Pancreas (tissue), 10 donors: ENCODE data around the gene SERPINB10. TPM values are rescaled to one million over a fixed set of nuclear protein-coding genes. Genes with fewer than 3 reads are reported as not detected.

Experiments
- ATAC-seq, 4 donors: fragments of 200-7000 bp; cut with Tn5 transposase; one replicate each; pipeline versions ENCODE4 v1.8.0 to v1.9.1; 2020; ENCODE audit warnings: mild to moderate bottlenecking in 4 of 4, moderate library complexity in 4 of 4
- DNase-seq, 6 donors: peaks; one replicate each; pipeline ENCODE4 v3.0.0-alpha.2; 2020
- FAIRE-seq: peaks from 2 replicates; lab custom pipeline; 2012; peaks lifted over from hg19 to GRCh38; lab: Jason Lieb, UNC
- H3K27ac ChIP-seq, 4 donors: fragments of 200-600 bp; sonication (generic); 1 replicate in 3 of 4; 2 replicates in 1 of 4; pipeline versions ENCODE4 v1.5.0 to v1.8.0; 2020
- H3K27me3 ChIP-seq, 4 donors: fragments of 200-600 bp; one replicate each; pipeline ENCODE4 v1.8.0; 2021
- H3K36me3 ChIP-seq, 3 donors: fragments of 200-600 bp; sonication (generic) in 1 of 3; one replicate each; pipeline versions ENCODE4 v1.5.0 to v1.8.0; 2020 to 2021
- H3K4me1 ChIP-seq, 3 donors: fragments of 200-600 bp; one replicate each; pipeline ENCODE4 v1.8.0; 2021
- H3K4me3 ChIP-seq, 4 donors: fragments of 200-600 bp; sonication (generic) in 2 of 4; one replicate each; pipeline versions ENCODE4 v1.5.0 to v1.8.0; 2020 to 2021
- H3K9me3 ChIP-seq, 4 donors: fragments of 200-600 bp; one replicate each; pipeline ENCODE4 v1.8.0; 2021
- CTCF ChIP-seq, 4 donors: fragments of 200-600 bp; sonication (generic) in 3 of 4; IDR thresholded peaks; one replicate each; pipeline versions ENCODE4 v1.5.0 to v1.8.0; 2021; ENCODE audit warnings: antibody characterized with exemption in 4 of 4
- WGBS, 2 donors: extraction: QIAGEN DNeasy Blood & Tissue Kit; methylation state at CpG; one replicate each; pipeline ENCODE4 v1.1.7; 2013; 5-methylcytosine and 5-hydroxymethylcytosine counted together
- intact Hi-C, 3 donors: fragments of 100-400 bp; cut with DNase I; formaldehyde crosslinking; loops; one replicate each; pipeline versions ENCODE4 v1.11.1 to v1.14.2; 2022
- polyA plus RNA-seq, 2 donors: library from polyadenylated mRNA; stranded (reverse); fragments of 200-250 nt; gene quantifications; one replicate each; pipeline ENCODE4 v1.2.3, GENCODE V29; 2013
- total RNA-seq, 6 donors: library from RNA; stranded (reverse); fragmentation: NEBNext Ultra II Directional in 4 of 6; extraction: Animal tissue kit (Norgen Biotek cat#: 25700) in 4 of 6; gene quantifications; one replicate each; pipeline versions ENCODE4 v1.2.1 to v1.2.4, GENCODE V29; 2021 to 2023
- donor health status: healthy with polysubstance abuse.
- donor health status: DM: no; HTN: no; CAD: no; lungs with moderate emphysema.
- donor health status: DM: no; HTN: no; CAD: no.
- donor health status: control.
- donor health status: control.
- donor health status: Bipolar disorder and iron deficiency.
- donor health status: DM: yes; HTN: yes; CAD: no.
- donor health status: DM: no; HTN: no; CAD: no.
- donor health status: DM: no; HTN: no; CAD: no.
- donor health status: DM: yes; HTN: yes; CAD: no.

The SERPINB10 gene
- total and polyA plus RNA-seq, 8 donors = not detected

- FAIRE-seq (no peak), ATAC-seq (peak; percentile 92 to 95 (median 94)), DNase-seq (peak; percentile 47 to 85 (median 72))
- Histone ChIP-seq H3K27me3 (no peaks in the 10 kb centered on the region), H3K4me3 (no peak overlapping the region), H3K4me1 (peaks cover 10 to 16% (median 10%) of the 10 kb centered on the region in 3 donors), H3K36me3 (no peaks in the 10 kb centered on the region), H3K9me3 (no peaks in the 10 kb centered on the region), H3K27ac (peak overlapping the region; percentile 22 to 72 (median 60))
- no peak for TF ChIP-seq CTCF (IDR thresholded peaks at IDR 0.05)
- WGBS, 2 donors = 20 to 22% methylated on average over 8 of the region's 8 CpGs
- intact Hi-C loops = no loop called here
These were observed 25.2 kb upstream of the SERPINB10 start for GRCh38 chr18:63882333-63883141.

GRCh38 chr18:63883617-63884016 is 24.1 kb upstream of the SERPINB10 start:
- H3K27me3 ChIP-seq = no peaks in the 10 kb centered on the region
- H3K4me3 ChIP-seq = no peak overlapping the region
- no peak for TF ChIP-seq CTCF (IDR thresholded peaks at IDR 0.05)
- DNase-seq (no peak), ATAC-seq (peak; percentile 45 to 62 (median 48)), FAIRE-seq (no peak)
- intact Hi-C loops = no loop called here
- peaks cover 10 to 16% (median 10%) of the 10 kb centered on the region in 3 donors for H3K4me1 ChIP-seq
- no peaks in the 10 kb centered on the region for H3K36me3 ChIP-seq
- H3K9me3 ChIP-seq = no peaks in the 10 kb centered on the region
- H3K27ac ChIP-seq = peak overlapping the region in 1 of 4 donors; percentile 72

- ATAC-seq (no peak), DNase-seq (no peak), FAIRE-seq (no peak)
- Histone ChIP-seq H3K27me3 (no peaks in the 10 kb centered on the region), H3K4me3 (no peak within 1 kb of the TSS), H3K27ac (no peak within 1 kb of the TSS), H3K9me3 (no peaks in the 10 kb centered on the region), H3K4me1 (peaks cover 6 to 10% (median 9%) of the 10 kb centered on the region in 3 donors), H3K36me3 (no peaks in the 10 kb centered on the region)
- intact Hi-C loops = no loop called here
- no peak for TF ChIP-seq CTCF (IDR thresholded peaks at IDR 0.05)
- WGBS, 2 donors = 84 to 93% methylated on average over 1 of the region's 1 CpG
These were observed 20.3 kb upstream of the SERPINB10 start, which contains the start of gene SERPINB2 for GRCh38 chr18:63887424-63887823. SERPINB2 (plus strand) TSS chr18:63887705; CDS start chr18:63891445, 3,740 bp downstream.

- Histone ChIP-seq H3K27me3 (no peaks in the 10 kb centered on the region), H3K4me3 (no peak overlapping the region), H3K36me3 (no peaks in the 10 kb centered on the region), H3K4me1 (peaks cover 0 to 4% (median 4%) of the 10 kb centered on the region in 3 donors), H3K9me3 (no peaks in the 10 kb centered on the region), H3K27ac (no peak overlapping the region)
- no peak for TF ChIP-seq CTCF (IDR thresholded peaks at IDR 0.05)
- ATAC-seq (peak in 1 of 4 donors; percentile 35), DNase-seq (no peak), FAIRE-seq (no peak)
- WGBS, 2 donors = 21 to 40% methylated on average over 1 of the region's 1 CpG
- intact Hi-C loops = no loop called here
These were observed 19.1 kb upstream of the SERPINB10 start for GRCh38 chr18:63888470-63889190.
